PC-9 (cell line): Measurements from ENCODE around the gene FAM171A1. TPM values are rescaled to one million over a fixed set of nuclear protein-coding genes. Genes with fewer than 3 reads are reported as not detected.
"Not testable (repeated sequence)": the region's sequence is repeated elsewhere in the genome, so short reads cannot be mapped to it uniquely, and the experiment has no call there.

Experiments used
- BruUV-seq: library from RNA; stranded (reverse); fragments of 400-500 nt; replicated peaks from 2 replicates; lab custom pipeline; 2021; lab: Mats Ljungman, UMichigan
- CTCF ChIA-PET: fragments of 300-600 bp; sonication (Branson Sonifier 250); formaldehyde crosslinking; loops from one replicate; lab custom pipeline; 2022; ENCODE audit warnings: antibody characterized with exemption; lab: Charles Lee
- POLR2A ChIA-PET: fragments of 300-600 bp; sonication (Branson Sonifier 250); formaldehyde crosslinking; loops from one replicate; lab custom pipeline; 2022; ENCODE audit warnings: antibody characterized with exemption; ENCODE audit not compliant: unreplicated experiment; lab: Charles Lee
- DNase-seq, 2 experiments: peaks; one replicate each; pipeline versions ENCODE4 v3.0.0 to v3.0.0-alpha.2; 2015 to 2022; ENCODE audit warnings: mixed read lengths in 1 of 2
- H2AFZ ChIP-seq: fragments of 200-600 bp; sonication (generic); 2 replicates; pipeline ENCODE4 v1.8.1; 2017; ENCODE audit warnings: antibody characterized with exemption
- H3F3A ChIP-seq: fragments of 200-600 bp; sonication (generic); 2 replicates; pipeline ENCODE4 v1.8.1; 2017; ENCODE audit warnings: antibody characterized with exemption, mild to moderate bottlenecking, low read depth; ENCODE audit not compliant: insufficient read depth
- H3K27ac ChIP-seq: fragments of 200-600 bp; sonication (generic); 2 replicates; pipeline ENCODE4 v1.6.1; 2016; ENCODE audit warnings: mixed run types
- H3K27me3 ChIP-seq: fragments of 200-600 bp; sonication (generic); 2 replicates; pipeline ENCODE4 v1.6.1; 2016; ENCODE audit warnings: low read depth, mixed run types; ENCODE audit not compliant: insufficient read depth
- H3K36me3 ChIP-seq: fragments of 200-600 bp; sonication (generic); 2 replicates; pipeline ENCODE4 v1.6.1; 2016; ENCODE audit warnings: low read depth, mixed run types
- H3K4me1 ChIP-seq: fragments of 200-600 bp; sonication (generic); replicated peaks from 2 replicates; pipeline ENCODE4 v1.6.1; 2016; ENCODE audit warnings: mixed run types; ENCODE audit not compliant: insufficient read depth
- H3K4me2 ChIP-seq: fragments of 200-600 bp; sonication (generic); 2 replicates; pipeline ENCODE4 v1.6.1; 2017; ENCODE audit warnings: mixed run types
- H3K4me3 ChIP-seq: fragments of 200-600 bp; sonication (generic); 2 replicates; pipeline ENCODE4 v1.6.1; 2016; ENCODE audit warnings: mixed run types
- H3K79me2 ChIP-seq: fragments of 200-600 bp; sonication (generic); 2 replicates; pipeline ENCODE4 v1.6.1; 2017; ENCODE audit warnings: low read depth, mixed run types
- H3K9me2 ChIP-seq: fragments of 200-600 bp; sonication (generic); 2 replicates; pipeline ENCODE4 v1.8.1; 2017; ENCODE audit warnings: mild to moderate bottlenecking; ENCODE audit not compliant: insufficient read depth
- H3K9me3 ChIP-seq: fragments of 200-600 bp; sonication (generic); 2 replicates; pipeline ENCODE4 v1.8.1; 2016; ENCODE audit warnings: low read depth; ENCODE audit not compliant: insufficient read depth
- H4K20me1 ChIP-seq: fragments of 200-600 bp; sonication (generic); 2 replicates; pipeline ENCODE4 v1.8.1; 2017; ENCODE audit not compliant: insufficient read depth
- EZH2 ChIP-seq: fragments of 200-600 bp; sonication (generic); IDR thresholded peaks from 2 replicates; pipeline ENCODE4 v1.8.0; 2017; ENCODE audit warnings: antibody characterized with exemption, low read depth
- intact Hi-C: fragments of 100-400 bp; cut with micrococcal nuclease; formaldehyde crosslinking; loops from one replicate; pipeline ENCODE4 v1.10.0; 2022; ENCODE audit not compliant: unreplicated experiment
- total RNA-seq: library from RNA; stranded (reverse); gene quantifications from 2 replicates; pipeline ENCODE4 v1.2.3, GENCODE V29; 2021
- TF ChIP-seq, protein P1 (sequence below): fragments of 200-600 bp; sonication (generic); conservative IDR thresholded peaks from 2 replicates; pipeline ENCODE4 v1.6.1; 2017; ENCODE audit warnings: mixed run types, antibody characterized with exemption, mild to moderate bottlenecking, moderate library complexity

FAM171A1 gene
- total RNA-seq, 1 experiment from 2014 or later = 3.0 TPM

- no peaks in the 10 kb centered on the region for H4K20me1 ChIP-seq
- no peak for TF ChIP-seq EZH2
- TF ChIP-seq, protein P1, sequence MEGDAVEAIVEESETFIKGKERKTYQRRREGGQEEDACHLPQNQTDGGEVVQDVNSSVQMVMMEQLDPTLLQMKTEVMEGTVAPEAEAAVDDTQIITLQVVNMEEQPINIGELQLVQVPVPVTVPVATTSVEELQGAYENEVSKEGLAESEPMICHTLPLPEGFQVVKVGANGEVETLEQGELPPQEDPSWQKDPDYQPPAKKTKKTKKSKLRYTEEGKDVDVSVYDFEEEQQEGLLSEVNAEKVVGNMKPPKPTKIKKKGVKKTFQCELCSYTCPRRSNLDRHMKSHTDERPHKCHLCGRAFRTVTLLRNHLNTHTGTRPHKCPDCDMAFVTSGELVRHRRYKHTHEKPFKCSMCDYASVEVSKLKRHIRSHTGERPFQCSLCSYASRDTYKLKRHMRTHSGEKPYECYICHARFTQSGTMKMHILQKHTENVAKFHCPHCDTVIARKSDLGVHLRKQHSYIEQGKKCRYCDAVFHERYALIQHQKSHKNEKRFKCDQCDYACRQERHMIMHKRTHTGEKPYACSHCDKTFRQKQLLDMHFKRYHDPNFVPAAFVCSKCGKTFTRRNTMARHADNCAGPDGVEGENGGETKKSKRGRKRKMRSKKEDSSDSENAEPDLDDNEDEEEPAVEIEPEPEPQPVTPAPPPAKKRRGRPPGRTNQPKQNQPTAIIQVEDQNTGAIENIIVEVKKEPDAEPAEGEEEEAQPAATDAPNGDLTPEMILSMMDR = no peak
- H3K4me2 ChIP-seq = no peak overlapping the region
- H3K4me1 ChIP-seq = no peaks in the 10 kb centered on the region
- no peak for DNase-seq
- H3K79me2 ChIP-seq = no peaks in the 10 kb centered on the region
- intact Hi-C loops = no loop called here
- no peak overlapping the region for H3K4me3 ChIP-seq
- no TSS peak for BruUV-seq
- no peaks in the 10 kb centered on the region for H3F3A ChIP-seq
- H3K27me3 ChIP-seq = peaks cover 54% of the 10 kb centered on the region
- CTCF ChIA-PET = no interaction called here
- H3K9me2 ChIP-seq = no peaks in the 10 kb centered on the region
- POLR2A ChIA-PET = no interaction called here
- no peaks in the 10 kb centered on the region for H3K9me3 ChIP-seq
- H3K27ac ChIP-seq = no peak overlapping the region
- H2AFZ ChIP-seq = no peak overlapping the region
- H3K36me3 ChIP-seq = no peaks in the 10 kb centered on the region
Measured at GRCh38 chr10:15278786-15279185, 92.3 kb downstream of the FAM171A1 start.

GRCh38 chr10:15276039-15276438 lies 95.0 kb downstream of the FAM171A1 start:
- H2AFZ ChIP-seq, H3K4me3 ChIP-seq, H3K4me1 ChIP-seq, H3F3A ChIP-seq, CTCF ChIA-PET, H4K20me1 ChIP-seq, H3K4me2 ChIP-seq, H3K9me3 ChIP-seq, H3K9me2 ChIP-seq, intact Hi-C loops, H3K79me2 ChIP-seq, BruUV-seq, H3K27ac ChIP-seq, POLR2A ChIA-PET, H3K36me3 ChIP-seq: not testable (repeated sequence)
- peaks cover 27% of the 10 kb centered on the region for H3K27me3 ChIP-seq
- peak in 1 of 2 experiments; percentile 16 for DNase-seq

DNA sequence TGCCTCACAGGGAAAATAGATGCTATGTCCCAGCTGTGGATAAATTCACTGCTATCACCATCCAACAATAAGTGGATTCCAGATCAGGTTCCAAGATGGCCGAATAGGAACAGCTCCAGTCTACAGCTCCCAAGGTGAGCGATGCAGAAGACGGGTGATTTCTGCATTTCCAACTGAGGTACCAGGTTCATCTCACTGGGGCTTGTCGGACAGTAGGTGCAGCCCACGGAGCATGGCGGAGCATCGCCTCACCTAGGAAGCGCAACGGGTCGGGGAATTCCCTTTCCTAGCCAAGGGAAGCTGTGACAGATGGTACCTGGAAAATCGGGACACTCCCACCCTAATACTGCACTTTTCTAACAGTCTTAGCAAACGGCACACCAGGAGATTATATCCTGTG lies 101.3 kb downstream of the FAM171A1 start:
- intact Hi-C loops, H3F3A ChIP-seq: not testable (repeated sequence)

DNA sequence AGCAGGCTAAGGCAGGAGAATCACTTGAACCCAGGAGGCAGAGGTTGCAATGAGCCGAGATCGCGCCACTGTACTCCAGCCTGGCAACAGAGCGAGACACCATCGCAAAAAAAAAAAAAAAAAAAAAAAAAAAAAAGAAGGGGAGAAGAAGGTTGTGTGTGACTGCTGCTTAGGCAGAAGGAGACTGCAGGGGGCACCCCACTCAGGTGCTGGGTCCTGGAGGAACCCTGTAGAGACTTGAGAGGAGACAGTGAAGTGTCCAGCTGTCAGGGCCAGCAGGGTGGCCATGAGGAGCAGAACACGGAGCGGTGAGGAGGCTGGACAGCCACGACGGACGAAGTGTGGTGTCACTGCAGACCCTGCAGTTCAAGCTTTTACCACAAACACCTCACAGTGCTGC lies 103.6 kb downstream of the FAM171A1 start:
- Histone ChIP-seq H3F3A (no peaks in the 10 kb centered on the region), H3K9me3 (no peaks in the 10 kb centered on the region), H3K27me3 (peaks cover 41% of the 10 kb centered on the region), H3K4me2 (no peak overlapping the region), H3K79me2 (no peaks in the 10 kb centered on the region), H3K4me1 (no peaks in the 10 kb centered on the region), H3K36me3 (no peaks in the 10 kb centered on the region), H2AFZ (no peak overlapping the region), H3K9me2 (no peaks in the 10 kb centered on the region), H4K20me1 (no peaks in the 10 kb centered on the region), H3K4me3 (no peak overlapping the region), H3K27ac (no peak overlapping the region)
- TF ChIP-seq EZH2 = no peak
- TF ChIP-seq, protein P1 = no peak
- CTCF ChIA-PET = no interaction called here
- DNase-seq = no peak
- intact Hi-C loops = no loop called here
- POLR2A ChIA-PET = no interaction called here
- no TSS peak for BruUV-seq

More for the DNA sequence above, 101.3 kb downstream of the FAM171A1 start:
- H3K79me2 ChIP-seq, H3K27ac ChIP-seq, H3K4me3 ChIP-seq, BruUV-seq, H2AFZ ChIP-seq, H3K9me2 ChIP-seq, H3K4me2 ChIP-seq, H3K4me1 ChIP-seq, H4K20me1 ChIP-seq, DNase-seq, CTCF ChIA-PET, H3K36me3 ChIP-seq, H3K9me3 ChIP-seq, POLR2A ChIA-PET: not testable (repeated sequence)
- 0 out of 2 replicates have a peak, but pooled peaks cover 18% of the 10 kb centered on the region for H3K27me3 ChIP-seq
